ENCODE results near the gene LIPG. TPM values are rescaled to one million over a fixed set of nuclear protein-coding genes. Genes with fewer than 3 reads are reported as not detected.

The LIPG gene
- total RNA-seq, 1 experiment from 2014 or later, result 6.1 TPM

DNA sequence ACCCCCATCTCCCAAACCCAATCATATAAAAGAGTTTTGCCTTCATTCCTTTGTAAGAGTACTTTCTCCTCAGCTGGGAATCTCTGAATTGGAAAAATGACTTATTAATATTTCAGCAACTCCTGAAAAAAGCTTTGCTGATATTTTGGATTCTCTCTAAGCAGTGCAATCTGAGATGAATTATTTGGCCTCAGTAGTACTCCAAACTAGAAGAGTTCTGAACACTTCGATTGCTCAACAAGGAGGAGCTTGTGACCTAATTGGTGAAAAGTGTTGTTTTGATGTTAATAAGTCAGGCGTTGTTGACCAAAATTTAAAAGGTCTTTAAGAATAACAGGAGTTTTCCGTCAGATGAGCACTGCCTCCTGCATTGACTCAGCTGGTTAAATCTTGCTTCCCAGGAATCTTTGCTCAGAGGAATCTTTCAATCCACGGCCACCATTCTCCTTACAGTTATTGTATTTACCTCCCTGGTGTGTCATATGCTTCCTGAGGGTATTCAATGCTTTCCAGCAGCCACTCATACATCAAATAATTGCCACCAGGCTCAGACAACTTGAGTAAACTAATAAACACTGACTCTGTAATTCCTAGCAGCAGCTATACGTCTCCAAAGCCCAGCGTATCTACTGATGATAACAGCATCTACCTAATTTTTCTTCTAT, 24.5 kb upstream of the LIPG start:
- Histone ChIP-seq H2BK12ac (ENCODE audit: insufficient read length, low read depth, low read length) (no peak overlapping the region), H3K79me2 (ENCODE audit: insufficient read depth, low read length) (no peaks in the 10 kb centered on the region), H3K4me2 (ENCODE audit: insufficient read depth, insufficient read length, low read length) (no peak overlapping the region), H2BK120ac (ENCODE audit: low read depth, low read length, poor library complexity, severe bottlenecking) (no peak overlapping the region), H3K4ac (ENCODE audit: low read depth, low read length) (no peak overlapping the region), H3K4me1 (ENCODE audit: insufficient read depth, low read length) (peaks cover 3% of the 10 kb centered on the region; the same call in 1 of the 2 replicates), H3K23ac (ENCODE audit: insufficient read length, low read depth, low read length) (no peak overlapping the region), H3K56ac (ENCODE audit: insufficient read length, low read depth, low read length) (no peak overlapping the region), H3K9ac (ENCODE audit: extremely low read depth, insufficient read length, low read length) (no peak overlapping the region), H3K9me3 (ENCODE audit: control insufficient read depth, low read depth, low read length) (no peaks in the 10 kb centered on the region), H4K5ac (ENCODE audit: insufficient read length, low read depth, low read length) (no peak overlapping the region), H3K79me1 (ENCODE audit: insufficient read depth, low read depth, low read length, poor library complexity, severe bottlenecking) (no peaks in the 10 kb centered on the region), H4K20me1 (ENCODE audit: control insufficient read depth, insufficient read depth, insufficient read length) (no peaks in the 10 kb centered on the region), H3T11ph (ENCODE audit: low read length) (no peak overlapping the region), H2BK15ac (ENCODE audit: low read depth, low read length) (no peak overlapping the region), H3K23me2 (ENCODE audit: insufficient read length, low read depth, low read length, poor library complexity, severe bottlenecking) (no peaks in the 10 kb centered on the region), H2AK5ac (ENCODE audit: insufficient read length, low read length) (no peak overlapping the region), H3K14ac (ENCODE audit: insufficient read depth, low read length) (no peak overlapping the region), H3K27me3 (ENCODE audit: insufficient read depth, low read length) (no peaks in the 10 kb centered on the region), H3K18ac (ENCODE audit: insufficient read length, low read depth, low read length) (no peak overlapping the region), H2BK20ac (ENCODE audit: low read depth, low read length, poor library complexity, severe bottlenecking) (no peak overlapping the region), H4K91ac (ENCODE audit: insufficient read length, low read depth, low read length) (no peak overlapping the region), H3K27ac (ENCODE audit: insufficient read length, low read depth, low read length) (no peak overlapping the region), H2BK5ac (ENCODE audit: insufficient read length, low read length) (no peak overlapping the region), H4K8ac (replicated peaks; ENCODE audit: insufficient read length, low read depth, low read length) (no peak overlapping the region), H2AFZ (ENCODE audit: low read length) (peak overlapping the region; percentile 33)
- no peak for DNase-seq
- Mint-ChIP-seq H3K9me3 (peaks cover 4 to 12% of the 10 kb centered on the region in 2 experiments; a peak in 4 of 5 replicates), H3K27me3 (ENCODE audit: low read depth) (no peaks in the 10 kb centered on the region), H3K4me1 (peaks cover 19 to 36% of the 10 kb centered on the region in 2 experiments), H3K27ac (no peak overlapping the region), H3K4me3 (no peak overlapping the region), H3K36me3 (ENCODE audit: insufficient read depth in 1 of 3, low read depth in 3 of 3) (peaks cover 0 to 4% (median 2%) of the 10 kb centered on the region in 3 experiments; a peak in 3 of 7 replicates)
- TF ChIP-seq, protein P1, sequence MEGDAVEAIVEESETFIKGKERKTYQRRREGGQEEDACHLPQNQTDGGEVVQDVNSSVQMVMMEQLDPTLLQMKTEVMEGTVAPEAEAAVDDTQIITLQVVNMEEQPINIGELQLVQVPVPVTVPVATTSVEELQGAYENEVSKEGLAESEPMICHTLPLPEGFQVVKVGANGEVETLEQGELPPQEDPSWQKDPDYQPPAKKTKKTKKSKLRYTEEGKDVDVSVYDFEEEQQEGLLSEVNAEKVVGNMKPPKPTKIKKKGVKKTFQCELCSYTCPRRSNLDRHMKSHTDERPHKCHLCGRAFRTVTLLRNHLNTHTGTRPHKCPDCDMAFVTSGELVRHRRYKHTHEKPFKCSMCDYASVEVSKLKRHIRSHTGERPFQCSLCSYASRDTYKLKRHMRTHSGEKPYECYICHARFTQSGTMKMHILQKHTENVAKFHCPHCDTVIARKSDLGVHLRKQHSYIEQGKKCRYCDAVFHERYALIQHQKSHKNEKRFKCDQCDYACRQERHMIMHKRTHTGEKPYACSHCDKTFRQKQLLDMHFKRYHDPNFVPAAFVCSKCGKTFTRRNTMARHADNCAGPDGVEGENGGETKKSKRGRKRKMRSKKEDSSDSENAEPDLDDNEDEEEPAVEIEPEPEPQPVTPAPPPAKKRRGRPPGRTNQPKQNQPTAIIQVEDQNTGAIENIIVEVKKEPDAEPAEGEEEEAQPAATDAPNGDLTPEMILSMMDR (conservative IDR thresholded peaks at IDR 0.05), result no peak
- no CpG with 5 or more reads among the region's 6 CpGs for WGBS (ENCODE audit: extremely low coverage, insufficient read length, low lambda C conversion rate)
